Activated T-helper 2 cell treated with anti-CD3 and anti-CD28 coated beads, Interferon-gamma antibody, Interleukin-2, Interleukin-4, amounts not matched to agents 10 μg/mL and 5 μg/mL and 100 μg/mL, durations not matched to agents 14 hours and 24 hours and 36 hours (primary cell): Measurements from ENCODE around the gene ATG9A. TPM values are rescaled to one million over a fixed set of nuclear protein-coding genes. Genes with fewer than 3 reads are reported as not detected.
"Not testable (repeated sequence)": the region's sequence is repeated elsewhere in the genome, so short reads cannot be mapped to it uniquely, and the experiment has no call there.

Source experiments
- DNase-seq: peaks from one replicate; pipeline ENCODE4 v3.0.0; 2021; ENCODE audit warnings: low spot score
- H3K27ac Mint-ChIP-seq: one replicate; pipeline ENCODE4 v1.8.0; 2021; ENCODE audit warnings: mixed read lengths
- H3K27me3 Mint-ChIP-seq: one replicate; pipeline ENCODE4 v1.8.0; 2021; ENCODE audit warnings: low read depth, mixed read lengths
- H3K36me3 Mint-ChIP-seq: one replicate; pipeline ENCODE4 v1.8.0; 2021; ENCODE audit warnings: low read depth, mixed read lengths
- H3K4me1 Mint-ChIP-seq: one replicate; pipeline ENCODE4 v1.8.0; 2021; ENCODE audit warnings: low read depth, mixed read lengths
- H3K4me3 Mint-ChIP-seq: one replicate; pipeline ENCODE4 v1.8.0; 2021; ENCODE audit warnings: low read depth, mild to moderate bottlenecking, moderate library complexity, mixed read lengths
- H3K9me3 Mint-ChIP-seq: one replicate; pipeline ENCODE4 v1.8.0; 2021; ENCODE audit warnings: mixed read lengths
- intact Hi-C: fragments of 100-400 bp; cut with micrococcal nuclease; formaldehyde crosslinking; loops from one replicate; pipeline ENCODE4 v1.15.1; 2023
- total RNA-seq: library from RNA; stranded (reverse); gene quantifications from 2 replicates; pipeline ENCODE4 v1.2.3, GENCODE V29; 2022

Gene ATG9A
- total RNA-seq, 1 donor from 2014 or later: 53.1 TPM

DNA sequence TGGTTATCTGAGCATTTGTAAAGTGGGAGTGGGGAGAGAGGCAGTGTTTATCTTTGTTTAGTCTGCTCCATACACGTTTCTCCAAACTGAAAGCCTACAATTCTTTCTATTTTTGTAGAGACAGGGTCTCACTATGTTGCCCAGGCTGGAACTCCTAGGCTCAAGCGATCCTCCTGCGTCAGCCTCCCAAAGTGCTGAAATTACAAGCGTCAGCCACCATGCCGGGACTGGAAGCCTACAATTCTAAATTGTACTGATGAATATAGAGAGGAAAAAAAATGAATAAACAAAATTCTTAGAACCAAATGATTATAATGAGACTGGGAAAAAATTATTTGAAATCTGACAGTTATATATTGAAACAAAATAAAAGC is 24.3 kb downstream of the ATG9A start:
- intact Hi-C loops: no loop called here
- peaks cover 7% of the 10 kb centered on the region for H3K9me3 Mint-ChIP-seq
- no peak overlapping the region for H3K27ac Mint-ChIP-seq
- H3K4me3 Mint-ChIP-seq: peak overlapping the region; percentile 37
- H3K36me3 Mint-ChIP-seq: peaks cover 22% of the 10 kb centered on the region
- peaks cover 34% of the 10 kb centered on the region for H3K4me1 Mint-ChIP-seq
- no peaks in the 10 kb centered on the region for H3K27me3 Mint-ChIP-seq
- peak; percentile 4 for DNase-seq

DNA sequence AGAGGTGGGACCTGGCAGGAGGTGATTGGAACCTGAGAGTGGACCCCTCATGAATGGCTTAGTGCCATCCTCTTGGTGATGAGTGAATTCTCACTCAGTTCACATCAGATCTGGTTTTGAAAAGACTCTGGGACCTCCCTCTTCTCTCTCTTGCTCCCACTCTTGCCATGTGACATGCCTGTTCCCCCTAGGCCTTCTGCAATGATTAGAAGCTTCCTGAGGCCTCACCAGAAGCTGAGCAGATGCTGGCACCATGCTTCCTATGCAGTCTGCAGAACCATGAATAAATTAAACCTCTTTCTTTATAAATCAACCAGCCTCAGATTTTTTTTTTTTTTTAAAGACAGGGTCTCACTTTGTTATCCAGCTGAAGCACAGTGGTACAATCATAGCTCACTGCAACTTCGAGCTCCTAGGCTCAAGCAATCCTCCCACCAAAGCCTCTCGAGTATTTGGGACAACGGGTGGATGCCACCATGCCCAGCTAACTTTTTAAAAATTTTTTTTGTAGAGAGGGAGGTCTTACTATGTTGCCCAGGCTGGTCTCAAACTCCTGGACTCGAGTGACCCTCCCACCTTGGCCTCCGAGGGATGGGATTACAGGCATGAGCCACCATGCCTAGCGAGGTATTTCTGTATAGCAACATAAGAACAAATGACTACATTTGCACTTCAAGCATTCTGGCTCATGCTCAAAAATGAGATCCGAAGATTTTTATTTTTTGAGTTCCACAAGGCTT is 24.8 kb downstream of the ATG9A start:
- Mint-ChIP-seq H3K27ac (no peak overlapping the region), H3K4me3 (no peak overlapping the region), H3K9me3 (peaks cover 7% of the 10 kb centered on the region), H3K27me3 (no peaks in the 10 kb centered on the region), H3K4me1 (peaks cover 29% of the 10 kb centered on the region), H3K36me3 (peaks cover 17% of the 10 kb centered on the region)
- DNase-seq: peak; percentile 2
- intact Hi-C loops: no loop called here

- H3K4me3 Mint-ChIP-seq, H3K36me3 Mint-ChIP-seq, H3K27me3 Mint-ChIP-seq, H3K4me1 Mint-ChIP-seq, intact Hi-C loops, H3K27ac Mint-ChIP-seq, H3K9me3 Mint-ChIP-seq: not testable (repeated sequence)
- DNase-seq: peak; percentile 2
Observed at GRCh38 chr2:219201331-219201730, 28.1 kb downstream of the ATG9A start.

- H3K27ac Mint-ChIP-seq: peak overlapping the region; percentile 51
- intact Hi-C loops, H3K9me3 Mint-ChIP-seq, H3K4me1 Mint-ChIP-seq, H3K36me3 Mint-ChIP-seq, H3K27me3 Mint-ChIP-seq: not testable (repeated sequence)
- peak overlapping the region; percentile 60 for H3K4me3 Mint-ChIP-seq
- peak; percentile 7 for DNase-seq
Observed at GRCh38 chr2:219200502-219201326, 28.7 kb downstream of the ATG9A start.

- intact Hi-C loops: no loop called here
- H3K27ac Mint-ChIP-seq: no peak overlapping the region
- H3K9me3 Mint-ChIP-seq: peaks cover 4% of the 10 kb centered on the region
- no peak overlapping the region for H3K4me3 Mint-ChIP-seq
- DNase-seq: peak; percentile 6
- H3K27me3 Mint-ChIP-seq: peaks cover 8% of the 10 kb centered on the region
- H3K36me3 Mint-ChIP-seq: peaks cover 3% of the 10 kb centered on the region
- H3K4me1 Mint-ChIP-seq: peaks cover 3% of the 10 kb centered on the region
Observed at GRCh38 chr2:219199470-219200211, 29.8 kb downstream of the ATG9A start.

GRCh38 chr2:219198974-219199373 is 30.5 kb downstream of the ATG9A start:
- Mint-ChIP-seq H3K36me3 (peaks cover 3% of the 10 kb centered on the region), H3K27ac (no peak overlapping the region), H3K9me3 (no peaks in the 10 kb centered on the region), H3K4me1 (peaks cover 3% of the 10 kb centered on the region), H3K4me3 (no peak overlapping the region), H3K27me3 (peaks cover 8% of the 10 kb centered on the region)
- peak; percentile 6 for DNase-seq
- intact Hi-C loops: no loop called here

- H3K36me3 Mint-ChIP-seq: peaks cover 3% of the 10 kb centered on the region
- H3K27ac Mint-ChIP-seq: no peak overlapping the region
- intact Hi-C loops: no loop called here
- H3K27me3 Mint-ChIP-seq: peaks cover 8% of the 10 kb centered on the region
- no peak overlapping the region for H3K4me3 Mint-ChIP-seq
- H3K4me1 Mint-ChIP-seq: peaks cover 3% of the 10 kb centered on the region
- no peak for DNase-seq
- no peaks in the 10 kb centered on the region for H3K9me3 Mint-ChIP-seq
Observed at GRCh38 chr2:219197388-219197787, 32.0 kb downstream of the ATG9A start.

DNA sequence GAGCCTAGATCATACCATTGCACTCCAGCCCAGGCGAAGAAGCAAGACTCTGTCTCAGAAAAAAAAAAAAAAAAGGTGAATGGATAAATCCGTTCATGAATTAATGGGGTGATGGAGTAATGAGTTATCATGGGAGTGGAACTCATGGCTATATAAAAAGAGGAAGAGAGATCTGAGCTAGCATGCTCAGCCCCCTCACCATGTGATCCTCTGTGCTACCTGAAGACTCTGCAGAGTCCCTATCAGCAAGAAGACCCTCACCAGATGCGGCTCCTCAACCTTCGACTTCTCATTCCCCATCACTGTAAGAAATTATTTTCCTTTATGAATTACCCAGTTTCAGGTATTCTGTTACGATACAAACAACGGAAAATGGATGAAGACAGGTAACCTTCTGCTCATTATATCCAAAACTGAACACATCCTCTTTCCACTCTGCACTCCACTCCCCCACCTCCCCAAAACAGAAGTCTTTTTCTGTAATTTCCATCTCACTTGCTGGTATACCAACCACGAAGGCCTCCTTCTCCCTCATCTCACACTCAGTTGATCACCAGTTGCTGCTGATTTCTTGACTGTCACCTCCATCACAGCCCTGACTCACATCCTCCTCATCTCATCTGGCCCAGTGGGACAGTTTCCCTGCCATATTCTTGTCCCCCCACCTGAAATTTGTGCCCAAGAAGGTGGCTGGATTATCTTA is 42.5 kb downstream of the ATG9A start:
- Mint-ChIP-seq H3K9me3 (no peaks in the 10 kb centered on the region), H3K4me1 (peaks cover 9% of the 10 kb centered on the region), H3K27me3 (no peaks in the 10 kb centered on the region), H3K36me3 (peaks cover 33% of the 10 kb centered on the region), H3K27ac (peak overlapping the region; percentile 20), H3K4me3 (no peak overlapping the region)
- intact Hi-C loops: no loop called here
- DNase-seq: no peak

DNA sequence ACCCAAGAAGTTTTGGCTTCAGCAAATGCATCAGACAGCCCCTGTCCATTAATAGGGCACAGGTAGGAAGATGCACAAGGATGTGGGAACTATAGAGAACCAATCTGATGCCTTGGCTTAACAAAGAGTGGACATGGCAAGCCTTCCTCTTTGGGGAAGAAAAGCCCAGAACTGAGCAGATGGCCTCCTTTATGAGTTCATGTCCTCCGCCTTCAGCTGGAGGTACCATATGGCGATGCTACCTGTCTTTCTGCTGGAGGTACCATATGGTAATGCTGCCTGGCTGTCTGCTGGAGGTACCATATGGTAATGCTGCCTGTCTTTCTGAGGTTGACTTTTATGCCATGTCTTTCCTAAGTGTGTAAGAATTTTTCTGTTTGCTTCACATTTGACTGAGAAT is 45.3 kb downstream of the ATG9A start:
- peaks cover 51% of the 10 kb centered on the region for H3K36me3 Mint-ChIP-seq

DNA sequence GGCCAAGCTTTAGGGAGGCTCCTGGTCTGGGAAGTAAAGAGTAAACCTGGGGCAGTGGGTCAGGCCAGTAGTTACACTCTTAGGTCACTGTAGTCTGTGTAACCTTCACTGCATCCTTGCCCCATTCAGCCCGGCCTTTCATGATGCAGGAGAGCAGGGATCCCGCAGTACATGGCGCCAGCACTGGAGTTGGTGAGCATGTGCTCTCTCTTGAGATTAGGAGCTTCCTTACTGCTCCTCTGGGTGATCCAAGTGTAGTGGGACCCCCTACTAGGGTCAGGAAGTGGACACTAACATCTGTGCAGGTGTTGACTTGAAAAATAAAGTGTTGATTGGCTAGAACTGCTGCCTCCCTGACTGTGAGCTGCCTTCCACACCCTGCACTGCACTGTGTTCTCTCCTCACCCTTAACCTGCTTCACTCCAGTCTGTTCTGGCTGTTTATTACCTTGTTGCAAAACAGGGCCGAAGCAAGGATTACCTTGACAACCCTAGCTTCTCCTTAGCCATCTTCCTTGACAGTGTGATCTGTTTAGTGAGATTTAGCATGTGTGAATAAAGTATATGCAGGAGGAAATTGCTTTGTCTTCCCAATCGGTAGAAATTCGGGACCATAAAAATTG is 46.2 kb downstream of the ATG9A start:
- no peaks in the 10 kb centered on the region for H3K27me3 Mint-ChIP-seq
- no peak for DNase-seq
- intact Hi-C loops: no loop called here
- peaks cover 51% of the 10 kb centered on the region for H3K36me3 Mint-ChIP-seq
- no peak overlapping the region for H3K27ac Mint-ChIP-seq
- no peaks in the 10 kb centered on the region for H3K9me3 Mint-ChIP-seq
- peaks cover 20% of the 10 kb centered on the region for H3K4me1 Mint-ChIP-seq
- H3K4me3 Mint-ChIP-seq: no peak overlapping the region

More for the DNA sequence above, 45.3 kb downstream of the ATG9A start:
- no peak overlapping the region for H3K4me3 Mint-ChIP-seq
- no peak for DNase-seq
- no peaks in the 10 kb centered on the region for H3K27me3 Mint-ChIP-seq
- no peaks in the 10 kb centered on the region for H3K9me3 Mint-ChIP-seq
- peaks cover 16% of the 10 kb centered on the region for H3K4me1 Mint-ChIP-seq
- intact Hi-C loops: no loop called here
- no peak overlapping the region for H3K27ac Mint-ChIP-seq

DNA sequence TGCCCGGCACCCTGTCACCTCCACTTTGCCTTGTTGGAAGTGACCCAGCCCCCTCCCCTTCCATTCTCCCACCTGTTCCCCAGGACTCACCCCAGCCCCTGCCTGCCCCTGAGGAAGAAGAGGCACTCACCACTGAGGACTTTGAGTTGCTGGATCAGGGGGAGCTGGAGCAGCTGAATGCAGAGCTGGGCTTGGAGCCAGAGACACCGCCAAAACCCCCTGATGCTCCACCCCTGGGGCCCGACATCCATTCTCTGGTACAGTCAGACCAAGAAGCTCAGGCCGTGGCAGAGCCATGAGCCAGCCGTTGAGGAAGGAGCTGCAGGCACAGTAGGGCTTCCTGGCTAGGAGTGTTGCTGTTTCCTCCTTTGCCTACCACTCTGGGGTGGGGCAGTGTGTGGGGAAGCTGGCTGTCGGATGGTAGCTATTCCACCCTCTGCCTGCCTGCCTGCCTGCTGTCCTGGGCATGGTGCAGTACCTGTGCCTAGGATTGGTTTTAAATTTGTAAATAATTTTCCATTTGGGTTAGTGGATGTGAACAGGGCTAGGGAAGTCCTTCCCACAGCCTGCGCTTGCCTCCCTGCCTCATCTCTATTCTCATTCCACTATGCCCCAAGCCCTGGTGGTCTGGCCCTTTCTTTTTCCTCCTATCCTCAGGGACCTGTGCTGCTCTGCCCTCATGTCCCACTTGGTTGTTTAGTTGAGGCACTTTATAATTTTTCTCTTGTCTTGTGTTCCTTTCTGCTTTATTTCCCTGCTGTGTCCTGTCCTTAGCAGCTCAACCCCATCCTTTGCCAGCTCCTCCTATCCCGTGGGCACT is 46.9 kb downstream of the ATG9A start:
- Mint-ChIP-seq H3K9me3 (no peaks in the 10 kb centered on the region), H3K27me3 (no peaks in the 10 kb centered on the region), H3K4me3 (no peak overlapping the region), H3K4me1 (peaks cover 22% of the 10 kb centered on the region), H3K27ac (no peak overlapping the region), H3K36me3 (peaks cover 51% of the 10 kb centered on the region)
- DNase-seq: no peak
- intact Hi-C loops: no loop called here
